Stromal cell of bone marrow (primary cell): ENCODE measurements around the gene OR11A1.

Source experiments
- DNase-seq: peaks from one replicate; pipeline ENCODE4 v3.0.0-alpha.2; 2012; ENCODE audit warnings: low read depth

Gene OR11A1

GRCh38 chr6:29456971-29457370 lies at the start of gene OR11A1, which contains the start of gene OR2H1:
Gene OR11A1 (minus strand): TSS chr6:29457071. CDS start chr6:29427641, 29,430 bp downstream.
Gene OR2H1 (plus strand): TSS chr6:29457155. CDS start chr6:29461770, 4,615 bp downstream.
- no peak for DNase-seq

- no peak for DNase-seq
Observed at GRCh38 chr6:29506446-29507067, 49.7 kb upstream of the OR11A1 start.

GRCh38 chr6:29505808-29506207 lies 48.9 kb upstream of the OR11A1 start:
- no peak for DNase-seq

- no peak for DNase-seq
Observed at GRCh38 chr6:29504961-29505360, 48.1 kb upstream of the OR11A1 start.

GRCh38 chr6:29502597-29502996 lies 45.7 kb upstream of the OR11A1 start:
- peak; percentile 26 for DNase-seq

- DNase-seq = no peak
Observed at GRCh38 chr6:29502181-29502580, 45.3 kb upstream of the OR11A1 start.

- DNase-seq = no peak
Observed at GRCh38 chr6:29501106-29501505, 44.2 kb upstream of the OR11A1 start.

- DNase-seq = no peak
Observed at GRCh38 chr6:29500594-29500993, 43.7 kb upstream of the OR11A1 start.

- DNase-seq = no peak
Observed at GRCh38 chr6:29499704-29500103, 42.8 kb upstream of the OR11A1 start.

- DNase-seq = no peak
Observed at GRCh38 chr6:29496961-29497360, 40.1 kb upstream of the OR11A1 start.

- no peak for DNase-seq
Observed at GRCh38 chr6:29495571-29495970, 38.7 kb upstream of the OR11A1 start.

- no peak for DNase-seq
Observed at GRCh38 chr6:29494131-29494530, 37.3 kb upstream of the OR11A1 start.

- DNase-seq = no peak
Observed at GRCh38 chr6:29493261-29493660, 36.4 kb upstream of the OR11A1 start.

GRCh38 chr6:29491574-29491973 lies 34.7 kb upstream of the OR11A1 start:
- DNase-seq = no peak

- no peak for DNase-seq
Observed at GRCh38 chr6:29490552-29490951, 33.7 kb upstream of the OR11A1 start.

GRCh38 chr6:29490055-29490454 lies 33.2 kb upstream of the OR11A1 start:
- no peak for DNase-seq

GRCh38 chr6:29489286-29489685 lies 32.4 kb upstream of the OR11A1 start:
- DNase-seq = no peak

GRCh38 chr6:29488874-29489273 lies 32.0 kb upstream of the OR11A1 start:
- no peak for DNase-seq

GRCh38 chr6:29487660-29488059 lies 30.8 kb upstream of the OR11A1 start, which contains the start of gene MAS1L:
Gene MAS1L (minus strand): TSS chr6:29487956. CDS start chr6:29487902, 54 bp downstream.
- DNase-seq = no peak

GRCh38 chr6:29487131-29487530 lies 30.3 kb upstream of the OR11A1 start:
- no peak for DNase-seq

- no peak for DNase-seq
Observed at GRCh38 chr6:29486577-29486976, 29.7 kb upstream of the OR11A1 start.

GRCh38 chr6:29483735-29484134 lies 26.9 kb upstream of the OR11A1 start:
- DNase-seq = no peak

- DNase-seq = no peak
Observed at GRCh38 chr6:29483186-29483585, 26.3 kb upstream of the OR11A1 start.

- no peak for DNase-seq
Observed at GRCh38 chr6:29479560-29479959, 22.7 kb upstream of the OR11A1 start.
